Prostate gland (tissue), 2 donors: ENCODE results near the gene PRRT1B.

Experiments
- CTCF ChIP-seq, 4 experiments: fragments of 200-600 bp in 2 of 4; fragments of 450-650 bp in 2 of 4; sonication (generic) in 2 of 4; IDR thresholded peaks; 1 replicate in 3 of 4; 2 replicates in 1 of 4; pipeline ENCODE4 v1.5.1; 2016 to 2019; ENCODE audit warnings: antibody characterized with exemption in 4 of 4, mild to moderate bottlenecking in 2 of 4, moderate library complexity in 2 of 4
- POLR2A ChIP-seq: fragments of 450-650 bp; IDR thresholded peaks from one replicate; pipeline ENCODE4 v1.6.1; 2016; ENCODE audit warnings: antibody characterized with exemption, mild to moderate bottlenecking

- TF ChIP-seq CTCF (IDR thresholded peaks at IDR 0.05): no peak
- TF ChIP-seq POLR2A: no peak
Measured at GRCh38 chr9:131603199-131603598, 57.9 kb downstream of the PRRT1B start.
